ENCODE data around the gene SMIM35. TPM values are rescaled to one million over a fixed set of nuclear protein-coding genes. Genes with fewer than 3 reads are reported as not detected.
A peak's percentile ranks its signal among the peaks of the same experiment; 100 is the strongest.

SMIM35 gene
- total RNA-seq, 1 experiment from 2014 or later, result not detected

DNA sequence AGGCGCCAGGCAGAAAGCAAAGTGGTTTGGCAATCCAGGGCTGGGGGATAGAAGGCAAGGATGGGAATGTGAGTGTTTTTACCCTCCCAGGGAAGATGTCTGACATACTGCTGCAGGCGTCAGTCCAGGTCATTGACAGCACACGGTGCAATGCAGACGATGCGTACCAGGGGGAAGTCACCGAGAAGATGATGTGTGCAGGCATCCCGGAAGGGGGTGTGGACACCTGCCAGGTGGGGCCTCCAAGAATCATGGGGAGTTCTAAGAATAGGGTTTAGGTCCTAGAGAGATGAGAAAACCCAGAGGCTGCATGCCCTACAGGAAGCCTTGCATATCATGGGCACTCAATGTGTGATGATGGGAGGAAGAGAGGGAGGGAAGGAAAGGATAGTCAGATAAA is 28.3 kb upstream of the SMIM35 start:
- no peak overlapping the region for H4K91ac ChIP-seq (ENCODE audit: insufficient read length, low read depth, low read length)
- H3K23me2 ChIP-seq (ENCODE audit: insufficient read length, low read depth, low read length, poor library complexity, severe bottlenecking), result no peaks in the 10 kb centered on the region
- H2AK5ac ChIP-seq (ENCODE audit: insufficient read length, low read length), result no peak overlapping the region
- Mint-ChIP-seq H3K36me3 (ENCODE audit: insufficient read depth in 1 of 3, low read depth in 3 of 3) (no peaks in the 10 kb centered on the region), H3K9me3 (no peaks in the 10 kb centered on the region), H3K4me1 (peaks cover 22 to 31% of the 10 kb centered on the region in 2 experiments), H3K27ac (peak overlapping the region in 1 of 3 experiments; percentile 55; a peak in 1 of 7 replicates), H3K4me3 (no peak overlapping the region), H3K27me3 (ENCODE audit: low read depth) (peaks cover 11% of the 10 kb centered on the region)
- no peak overlapping the region for H2BK20ac ChIP-seq (ENCODE audit: low read depth, low read length, poor library complexity, severe bottlenecking)
- no peak overlapping the region for H3K9ac ChIP-seq (ENCODE audit: extremely low read depth, insufficient read length, low read length)
- H3K79me1 ChIP-seq (ENCODE audit: insufficient read depth, low read depth, low read length, poor library complexity, severe bottlenecking), result no peaks in the 10 kb centered on the region
- H3K4ac ChIP-seq (ENCODE audit: low read depth, low read length), result no peak overlapping the region
- H3K18ac ChIP-seq (ENCODE audit: insufficient read length, low read depth, low read length), result no peak overlapping the region
- no peak overlapping the region for H4K8ac ChIP-seq (replicated peaks; ENCODE audit: insufficient read length, low read depth, low read length)
- H4K20me1 ChIP-seq (ENCODE audit: control insufficient read depth, insufficient read depth, insufficient read length), result no peaks in the 10 kb centered on the region
- DNase-seq, result no peak
- no peak overlapping the region for H3K23ac ChIP-seq (ENCODE audit: insufficient read length, low read depth, low read length)
- H2BK5ac ChIP-seq (ENCODE audit: insufficient read length, low read length), result no peak overlapping the region
- H2AFZ ChIP-seq (ENCODE audit: low read length), result no peak overlapping the region
- no peaks in the 10 kb centered on the region for H3K27me3 ChIP-seq (ENCODE audit: insufficient read depth, low read length)
- H3K4me2 ChIP-seq (ENCODE audit: insufficient read depth, insufficient read length, low read length), result no peak overlapping the region
- H3K9me3 ChIP-seq (ENCODE audit: control insufficient read depth, low read depth, low read length), result no peaks in the 10 kb centered on the region
- H4K5ac ChIP-seq (ENCODE audit: insufficient read length, low read depth, low read length), result no peak overlapping the region
- no peak overlapping the region for H2BK12ac ChIP-seq (ENCODE audit: insufficient read length, low read depth, low read length)
- H3T11ph ChIP-seq (ENCODE audit: low read length), result no peak overlapping the region
- no peak overlapping the region for H2BK15ac ChIP-seq (ENCODE audit: low read depth, low read length)
- no peak overlapping the region for H3K56ac ChIP-seq (ENCODE audit: insufficient read length, low read depth, low read length)
- WGBS (ENCODE audit: extremely low coverage, insufficient read length, low lambda C conversion rate), result no CpG with 5 or more reads among the region's 7 CpGs
- no peaks in the 10 kb centered on the region for H3K79me2 ChIP-seq (ENCODE audit: insufficient read depth, low read length)
- TF ChIP-seq, protein P1, sequence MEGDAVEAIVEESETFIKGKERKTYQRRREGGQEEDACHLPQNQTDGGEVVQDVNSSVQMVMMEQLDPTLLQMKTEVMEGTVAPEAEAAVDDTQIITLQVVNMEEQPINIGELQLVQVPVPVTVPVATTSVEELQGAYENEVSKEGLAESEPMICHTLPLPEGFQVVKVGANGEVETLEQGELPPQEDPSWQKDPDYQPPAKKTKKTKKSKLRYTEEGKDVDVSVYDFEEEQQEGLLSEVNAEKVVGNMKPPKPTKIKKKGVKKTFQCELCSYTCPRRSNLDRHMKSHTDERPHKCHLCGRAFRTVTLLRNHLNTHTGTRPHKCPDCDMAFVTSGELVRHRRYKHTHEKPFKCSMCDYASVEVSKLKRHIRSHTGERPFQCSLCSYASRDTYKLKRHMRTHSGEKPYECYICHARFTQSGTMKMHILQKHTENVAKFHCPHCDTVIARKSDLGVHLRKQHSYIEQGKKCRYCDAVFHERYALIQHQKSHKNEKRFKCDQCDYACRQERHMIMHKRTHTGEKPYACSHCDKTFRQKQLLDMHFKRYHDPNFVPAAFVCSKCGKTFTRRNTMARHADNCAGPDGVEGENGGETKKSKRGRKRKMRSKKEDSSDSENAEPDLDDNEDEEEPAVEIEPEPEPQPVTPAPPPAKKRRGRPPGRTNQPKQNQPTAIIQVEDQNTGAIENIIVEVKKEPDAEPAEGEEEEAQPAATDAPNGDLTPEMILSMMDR (conservative IDR thresholded peaks at IDR 0.05), result no peak
- H3K27ac ChIP-seq (ENCODE audit: insufficient read length, low read depth, low read length), result no peak overlapping the region
- no peak overlapping the region for H3K14ac ChIP-seq (ENCODE audit: insufficient read depth, low read length)
- no peaks in the 10 kb centered on the region for H3K4me1 ChIP-seq (ENCODE audit: insufficient read depth, low read length)
- no peak overlapping the region for H2BK120ac ChIP-seq (ENCODE audit: low read depth, low read length, poor library complexity, severe bottlenecking)

Data from H9 (cell line).